ENCODE results near the gene STRN. TPM values are rescaled to one million over a fixed set of nuclear protein-coding genes. Genes with fewer than 3 reads are reported as not detected.
"Not testable (repeated sequence)": the region's sequence is repeated elsewhere in the genome, so short reads cannot be mapped to it uniquely, and the experiment has no call there.

Gene STRN
- total and polyA plus RNA-seq, 9 donors, result 12.2 to 25.4 (median 20.3) TPM

DNA sequence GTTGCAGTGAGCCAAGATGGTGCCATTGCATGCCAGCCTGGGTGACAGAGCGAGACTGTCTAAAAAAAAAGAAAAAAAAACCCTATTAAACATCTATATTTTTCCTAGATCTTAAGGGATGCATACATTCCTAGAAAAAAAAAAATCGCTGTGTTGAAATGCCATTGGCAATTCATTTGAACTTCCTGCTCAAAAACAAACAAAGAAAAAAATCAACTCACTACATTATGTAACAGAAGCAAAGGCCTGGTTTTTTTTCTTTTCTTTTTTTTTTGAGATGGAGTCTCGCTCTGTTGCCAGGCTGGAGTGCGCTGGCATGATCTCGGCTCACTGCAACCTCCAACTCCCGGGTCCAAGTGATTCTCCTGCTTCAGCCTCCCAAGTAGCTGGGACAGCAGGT, 21.7 kb upstream of the STRN start:
- H3K27ac ChIP-seq (ENCODE audit: low read length), result no peak overlapping the region
- DNase-seq, result no peak
- no peaks in the 10 kb centered on the region for H3K27me3 ChIP-seq (ENCODE audit: control insufficient read depth, insufficient read depth, low read length)
- no peaks in the 10 kb centered on the region for H3K4me1 ChIP-seq (ENCODE audit: control insufficient read depth, insufficient read depth, low read length)
- no peaks in the 10 kb centered on the region for H3K9me3 ChIP-seq (replicated peaks; ENCODE audit: control insufficient read depth, low read depth, low read length)
- no CpG with 5 or more reads among the region's 6 CpGs for WGBS (ENCODE audit: insufficient coverage)
- no peak overlapping the region for H3K4me3 ChIP-seq (ENCODE audit: low read length)
- peaks cover 10% of the 10 kb centered on the region for H3K36me3 ChIP-seq (ENCODE audit: control insufficient read depth, insufficient read depth, low read length)

DNA sequence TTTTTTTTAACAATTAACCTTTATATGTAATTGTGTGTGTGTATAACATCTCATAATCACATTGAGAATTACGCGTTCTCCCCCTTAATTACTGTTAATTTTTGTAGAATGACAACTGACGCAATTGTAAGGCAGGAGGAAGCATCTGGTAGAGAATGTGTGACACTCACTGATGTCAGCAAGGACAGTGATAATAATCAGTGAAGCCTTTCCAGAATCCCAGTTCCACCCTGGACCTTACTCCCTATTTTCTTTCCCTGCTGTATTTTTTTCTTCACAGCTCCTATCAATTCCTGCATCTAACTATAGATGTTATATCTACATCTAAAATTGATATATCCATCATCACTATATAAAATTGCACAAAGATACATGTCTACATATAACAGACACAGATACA, 16.1 kb upstream of the STRN start:
- no CpG with 5 or more reads among the region's 3 CpGs for WGBS (ENCODE audit: insufficient coverage)
- no peaks in the 10 kb centered on the region for H3K4me1 ChIP-seq (ENCODE audit: control insufficient read depth, insufficient read depth, low read length)
- DNase-seq, result no peak
- no peak overlapping the region for H3K27ac ChIP-seq (ENCODE audit: low read length)
- no peaks in the 10 kb centered on the region for H3K27me3 ChIP-seq (ENCODE audit: control insufficient read depth, insufficient read depth, low read length)
- peaks cover 3% of the 10 kb centered on the region for H3K9me3 ChIP-seq (replicated peaks; ENCODE audit: control insufficient read depth, low read depth, low read length)
- peaks cover 15% of the 10 kb centered on the region for H3K36me3 ChIP-seq (ENCODE audit: control insufficient read depth, insufficient read depth, low read length)
- no peak overlapping the region for H3K4me3 ChIP-seq (ENCODE audit: low read length)

DNA sequence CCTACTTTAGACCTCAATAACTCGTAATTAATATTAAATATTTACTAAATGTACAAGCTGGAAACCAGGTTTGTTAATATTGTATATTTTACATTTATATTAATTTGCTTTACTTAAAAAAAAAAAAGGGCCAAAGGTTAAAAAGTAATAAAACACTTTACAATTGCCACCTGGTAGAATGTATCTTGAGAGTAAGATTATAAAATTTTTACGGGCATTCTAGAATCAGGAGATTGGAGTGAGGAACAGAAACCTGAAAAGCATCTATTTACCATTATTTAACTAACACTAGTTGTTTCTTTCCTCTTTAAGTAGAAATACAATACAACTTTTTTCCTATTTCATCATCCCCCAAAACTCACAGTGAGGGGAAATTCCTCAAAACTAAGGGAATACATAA, 15.6 kb upstream of the STRN start:
- Histone ChIP-seq H3K4me1 (ENCODE audit: control insufficient read depth, insufficient read depth, low read length) (no peaks in the 10 kb centered on the region), H3K9me3 (replicated peaks; ENCODE audit: control insufficient read depth, low read depth, low read length) (peaks cover 3% of the 10 kb centered on the region), H3K36me3 (ENCODE audit: control insufficient read depth, insufficient read depth, low read length) (peaks cover 12% of the 10 kb centered on the region), H3K27me3 (ENCODE audit: control insufficient read depth, insufficient read depth, low read length) (no peaks in the 10 kb centered on the region), H3K4me3 (ENCODE audit: low read length) (no peak overlapping the region), H3K27ac (ENCODE audit: low read length) (no peak overlapping the region)
- WGBS (ENCODE audit: insufficient coverage), result no CpG with 5 or more reads among the region's 2 CpGs
- no peak for DNase-seq

DNA sequence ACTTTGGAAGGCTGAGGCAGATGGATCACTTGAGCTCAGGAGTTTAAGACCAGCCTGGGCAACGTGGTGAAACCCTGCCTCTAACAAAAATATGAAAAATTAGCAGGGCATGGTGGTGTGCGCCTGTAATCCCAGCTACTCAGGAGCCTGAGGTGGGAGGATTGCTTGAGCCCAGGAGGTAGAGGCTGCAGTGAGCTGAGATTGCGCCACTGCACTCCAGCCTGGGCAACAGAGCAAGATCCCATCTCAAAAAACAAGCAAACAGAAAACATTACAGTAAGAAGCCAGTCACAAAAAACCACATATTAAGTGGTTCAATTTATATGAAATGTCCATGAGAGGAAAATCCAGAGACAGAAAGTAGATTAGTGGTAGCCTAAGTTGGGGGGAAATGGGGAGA, 12.7 kb upstream of the STRN start:
- not testable (repeated sequence) for H3K27ac ChIP-seq (ENCODE audit: low read length); H3K4me1 ChIP-seq (ENCODE audit: control insufficient read depth, insufficient read depth, low read length); H3K36me3 ChIP-seq (ENCODE audit: control insufficient read depth, insufficient read depth, low read length); DNase-seq; H3K4me3 ChIP-seq (ENCODE audit: low read length); H3K27me3 ChIP-seq (ENCODE audit: control insufficient read depth, insufficient read depth, low read length); H3K9me3 ChIP-seq (replicated peaks; ENCODE audit: control insufficient read depth, low read depth, low read length)
- WGBS (ENCODE audit: insufficient coverage), result 100% methylated on average over 1 of the region's 3 CpGs

DNA sequence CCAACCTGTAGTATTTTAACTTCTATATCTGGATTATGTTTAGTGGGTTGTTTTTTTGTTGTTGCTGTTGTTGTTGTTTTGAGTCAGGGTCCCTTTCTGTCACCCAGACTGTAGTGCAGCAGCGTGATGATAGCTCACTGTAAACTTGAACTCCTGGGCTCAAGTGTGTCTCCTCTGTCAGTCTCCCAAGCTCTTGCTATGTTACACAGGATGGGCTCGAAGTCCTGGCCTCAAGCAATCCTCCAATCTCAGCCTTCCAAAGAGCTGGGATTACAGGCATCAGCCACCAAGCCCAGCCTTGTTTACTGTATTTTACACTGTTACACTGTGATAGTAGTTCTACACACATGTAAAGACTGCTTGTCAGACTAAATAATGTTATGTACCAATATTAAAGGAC, 9.7 kb upstream of the STRN start:
- DNase-seq, result no peak
- Histone ChIP-seq H3K27ac (ENCODE audit: low read length) (no peak overlapping the region), H3K36me3 (ENCODE audit: control insufficient read depth, insufficient read depth, low read length) (peaks cover 7% of the 10 kb centered on the region), H3K9me3 (replicated peaks; ENCODE audit: control insufficient read depth, low read depth, low read length) (peaks cover 3% of the 10 kb centered on the region), H3K4me1 (ENCODE audit: control insufficient read depth, insufficient read depth, low read length) (no peaks in the 10 kb centered on the region), H3K27me3 (ENCODE audit: control insufficient read depth, insufficient read depth, low read length) (no peaks in the 10 kb centered on the region), H3K4me3 (ENCODE audit: low read length) (no peak overlapping the region)
- WGBS (ENCODE audit: insufficient coverage), result 83% methylated on average over 1 of the region's 2 CpGs

DNA sequence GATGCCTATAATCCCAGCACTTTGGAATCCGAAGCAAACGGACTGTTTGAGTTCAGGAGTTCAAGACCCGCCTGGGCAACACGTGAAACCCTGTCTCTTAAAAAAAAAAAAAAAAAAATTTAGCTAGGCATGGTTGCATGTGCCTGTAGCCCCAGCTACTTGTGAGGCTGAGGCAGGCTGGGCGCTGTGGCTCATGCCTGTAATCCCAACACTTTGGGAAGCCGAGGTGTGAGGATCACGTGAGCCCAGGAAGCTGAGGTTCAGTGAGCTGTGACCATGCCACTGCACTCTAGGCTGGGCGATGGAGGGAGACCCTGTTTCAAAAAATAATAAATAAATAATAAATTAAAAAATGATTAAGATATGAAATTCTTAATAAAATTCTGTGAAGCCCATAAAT, 9.0 kb upstream of the STRN start:
- Histone ChIP-seq H3K9me3 (replicated peaks; ENCODE audit: control insufficient read depth, low read depth, low read length) (peaks cover 3% of the 10 kb centered on the region), H3K27me3 (ENCODE audit: control insufficient read depth, insufficient read depth, low read length) (no peaks in the 10 kb centered on the region), H3K36me3 (ENCODE audit: control insufficient read depth, insufficient read depth, low read length) (peaks cover 7% of the 10 kb centered on the region), H3K4me1 (ENCODE audit: control insufficient read depth, insufficient read depth, low read length) (no peaks in the 10 kb centered on the region), H3K4me3 (ENCODE audit: low read length) (no peak overlapping the region), H3K27ac (ENCODE audit: low read length) (no peak overlapping the region)
- DNase-seq, result no peak
- WGBS (ENCODE audit: insufficient coverage), result 86% methylated on average over 4 of the region's 8 CpGs

DNA sequence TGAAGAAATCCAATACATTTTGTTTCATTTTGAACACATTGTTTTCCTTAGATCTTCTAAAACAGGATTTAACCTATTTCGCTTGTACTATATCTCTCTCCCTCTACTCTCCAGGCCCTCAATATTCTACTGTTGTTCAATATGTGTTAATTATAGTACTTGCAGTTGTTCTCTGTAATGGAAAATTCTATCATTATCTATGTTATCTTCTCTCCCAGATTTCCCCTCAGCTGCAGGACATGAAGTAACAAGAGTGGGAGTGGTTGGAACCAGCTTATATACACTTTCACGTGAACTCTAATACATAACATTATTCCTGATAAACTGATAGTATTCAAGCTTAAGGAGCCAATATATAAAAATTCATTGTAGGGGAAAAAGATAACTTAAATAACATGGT, 7.0 kb upstream of the STRN start:
- peaks cover under 1% of the 10 kb centered on the region for H3K9me3 ChIP-seq (replicated peaks; ENCODE audit: control insufficient read depth, low read depth, low read length)
- H3K4me1 ChIP-seq (ENCODE audit: control insufficient read depth, insufficient read depth, low read length), result peaks cover 2% of the 10 kb centered on the region
- H3K36me3 ChIP-seq (ENCODE audit: control insufficient read depth, insufficient read depth, low read length), result no peaks in the 10 kb centered on the region
- H3K27me3 ChIP-seq (ENCODE audit: control insufficient read depth, insufficient read depth, low read length), result no peaks in the 10 kb centered on the region
- DNase-seq, result peak; percentile 16
- no peak overlapping the region for H3K27ac ChIP-seq (ENCODE audit: low read length)
- WGBS (ENCODE audit: insufficient coverage), result no CpG with 5 or more reads among the region's 2 CpGs
- no peak overlapping the region for H3K4me3 ChIP-seq (ENCODE audit: low read length)

DNA sequence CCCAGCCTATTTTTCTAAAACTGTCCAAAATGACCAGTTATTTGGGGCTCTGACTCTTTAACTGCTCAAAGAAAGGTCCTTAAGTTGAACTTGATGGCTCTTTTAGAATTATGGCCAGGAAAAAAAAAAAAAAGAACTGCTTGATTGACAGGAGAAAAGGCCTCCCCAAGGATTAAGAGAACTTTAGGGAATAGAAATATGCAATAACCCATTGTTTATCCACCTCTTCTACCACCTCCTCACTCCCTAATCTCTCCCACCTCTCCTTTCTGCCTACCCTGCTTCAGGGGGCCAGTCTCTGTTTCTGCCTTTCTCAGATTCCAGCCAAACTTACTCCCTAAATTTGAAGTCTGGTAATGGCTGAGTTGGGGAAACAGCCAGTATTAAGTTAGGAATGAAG, 5.7 kb upstream of the STRN start:
- Histone ChIP-seq H3K4me1 (ENCODE audit: control insufficient read depth, insufficient read depth, low read length) (peaks cover 5% of the 10 kb centered on the region), H3K4me3 (ENCODE audit: low read length) (no peak overlapping the region), H3K9me3 (replicated peaks; ENCODE audit: control insufficient read depth, low read depth, low read length) (no peaks in the 10 kb centered on the region), H3K27ac (ENCODE audit: low read length) (no peak overlapping the region), H3K27me3 (ENCODE audit: control insufficient read depth, insufficient read depth, low read length) (no peaks in the 10 kb centered on the region), H3K36me3 (ENCODE audit: control insufficient read depth, insufficient read depth, low read length) (no peaks in the 10 kb centered on the region)
- no peak for DNase-seq

DNA sequence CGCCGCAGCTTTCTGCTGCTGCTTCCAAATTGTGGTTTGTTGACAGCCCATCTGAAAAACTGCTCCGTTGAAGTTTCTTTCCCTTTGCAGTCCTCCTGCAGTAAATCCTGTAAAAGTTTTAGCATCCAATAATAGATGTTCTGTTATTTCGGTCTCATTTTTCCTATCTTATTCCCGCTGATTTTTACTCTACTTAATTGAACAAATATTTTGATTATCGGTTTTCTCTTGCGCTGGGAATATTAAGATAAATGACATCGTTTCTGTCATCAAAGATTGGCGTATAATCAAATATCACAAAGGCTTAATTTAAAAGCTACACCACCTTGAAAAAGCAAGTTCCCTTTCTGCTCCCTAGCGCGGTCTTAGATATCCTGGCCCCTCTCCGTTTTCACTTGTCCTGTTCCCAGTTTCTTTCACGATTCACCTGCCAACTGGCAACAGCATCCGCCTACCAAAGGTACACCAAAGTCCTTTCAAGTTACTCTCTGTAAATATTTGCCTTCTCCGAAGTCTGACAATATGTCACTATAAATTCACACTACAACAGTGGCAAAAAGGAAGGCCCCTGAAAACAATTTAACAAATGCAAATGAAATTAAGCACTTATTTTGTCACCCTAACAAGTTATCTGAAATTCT, 1.0 kb upstream of the STRN start:
- WGBS (ENCODE audit: insufficient coverage), result 31% methylated on average over 9 of the region's 15 CpGs
- Histone ChIP-seq H3K4me3 (ENCODE audit: low read length) (peak overlapping the region; percentile 77), H3K4me1 (ENCODE audit: control insufficient read depth, insufficient read depth, low read length) (peaks cover 10% of the 10 kb centered on the region), H3K27ac (ENCODE audit: low read length) (peak overlapping the region; percentile 93), H3K9me3 (replicated peaks; ENCODE audit: control insufficient read depth, low read depth, low read length) (no peaks in the 10 kb centered on the region), H3K36me3 (ENCODE audit: control insufficient read depth, insufficient read depth, low read length) (no peaks in the 10 kb centered on the region), H3K27me3 (ENCODE audit: control insufficient read depth, insufficient read depth, low read length) (no peaks in the 10 kb centered on the region)
- peak; percentile 36 for DNase-seq

DNA sequence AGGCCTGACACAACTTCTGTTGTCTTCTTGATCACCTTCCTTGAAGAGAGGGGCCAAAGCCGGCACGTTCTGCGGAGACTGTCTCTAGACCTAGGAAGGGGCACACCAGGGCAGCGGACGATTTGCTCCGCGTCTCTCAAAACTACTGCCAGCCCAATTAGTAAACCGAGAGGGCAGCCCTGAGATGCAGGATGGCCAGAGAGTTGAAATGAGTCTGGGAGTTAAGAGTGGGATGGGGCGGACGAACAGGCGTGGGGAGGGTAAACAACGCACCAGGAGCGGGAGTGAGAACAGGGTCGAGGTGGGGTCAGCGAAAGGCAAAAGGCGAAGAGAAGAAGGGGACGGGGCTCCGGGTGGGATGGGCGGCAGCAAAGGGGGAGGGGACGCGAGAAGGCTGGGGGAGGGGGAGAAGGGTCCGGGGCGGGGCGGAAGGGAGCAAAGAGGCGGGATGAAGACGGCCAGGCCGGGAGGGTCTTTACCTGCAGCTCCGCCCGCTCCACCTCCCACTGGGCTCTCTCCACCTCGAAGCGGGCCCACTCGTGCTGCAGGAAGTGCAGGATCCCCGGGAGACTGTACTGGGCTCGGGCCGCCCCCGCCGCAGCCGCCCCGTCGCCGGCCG, 476 bp downstream of the STRN start:
- Histone ChIP-seq H3K4me3 (ENCODE audit: low read length) (peak overlapping the region; percentile 78), H3K27ac (ENCODE audit: low read length) (peak overlapping the region; percentile 87), H3K4me1 (ENCODE audit: control insufficient read depth, insufficient read depth, low read length) (peaks cover 10% of the 10 kb centered on the region), H3K27me3 (ENCODE audit: control insufficient read depth, insufficient read depth, low read length) (no peaks in the 10 kb centered on the region), H3K9me3 (replicated peaks; ENCODE audit: control insufficient read depth, low read depth, low read length) (no peaks in the 10 kb centered on the region), H3K36me3 (ENCODE audit: control insufficient read depth, insufficient read depth, low read length) (no peaks in the 10 kb centered on the region)
- peak; percentile 74 for DNase-seq
- under 1% methylated on average over 34 of the region's 42 CpGs for WGBS (ENCODE audit: insufficient coverage)

DNA sequence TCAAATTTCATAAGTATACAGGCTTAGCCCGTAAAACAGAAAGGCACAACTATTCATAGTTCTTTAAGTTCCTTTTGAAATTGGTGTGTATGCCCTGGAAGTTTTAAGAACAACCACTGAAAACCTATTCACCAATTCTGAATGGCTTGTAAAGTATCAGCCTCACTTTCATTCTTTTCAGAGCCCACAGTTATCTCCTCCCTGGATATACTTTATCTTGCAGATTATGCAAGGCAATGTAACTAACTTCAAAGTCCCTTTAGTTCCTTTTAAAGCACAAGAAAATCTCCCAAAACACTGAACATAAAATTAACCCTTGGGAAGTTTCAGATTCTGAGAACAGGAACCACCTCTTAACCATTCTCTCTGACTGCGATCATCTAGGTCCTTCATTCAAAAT, 1.1 kb downstream of the STRN start:
- Histone ChIP-seq H3K36me3 (ENCODE audit: control insufficient read depth, insufficient read depth, low read length) (no peaks in the 10 kb centered on the region), H3K4me3 (ENCODE audit: low read length) (peak overlapping the region; percentile 78), H3K27me3 (ENCODE audit: control insufficient read depth, insufficient read depth, low read length) (no peaks in the 10 kb centered on the region), H3K9me3 (replicated peaks; ENCODE audit: control insufficient read depth, low read depth, low read length) (no peaks in the 10 kb centered on the region), H3K4me1 (ENCODE audit: control insufficient read depth, insufficient read depth, low read length) (peaks cover 10% of the 10 kb centered on the region), H3K27ac (ENCODE audit: low read length) (peak overlapping the region; percentile 87)
- no peak for DNase-seq
- WGBS (ENCODE audit: insufficient coverage), result no CpG with 5 or more reads among the region's 2 CpGs
